OCI-LY7 (cell line): ENCODE measurements around the gene CTBS. TPM values are rescaled to one million over a fixed set of nuclear protein-coding genes. Genes with fewer than 3 reads are reported as not detected.

Experiments
- BruUV-seq: library from RNA; stranded (reverse); fragments of 400-500 nt; replicated peaks from 2 replicates; lab custom pipeline; 2021; lab: Mats Ljungman, UMichigan
- CTCF ChIA-PET: fragments of 300-600 bp; sonication (Branson Sonifier 250); formaldehyde crosslinking; loops from one replicate; lab custom pipeline; 2022; ENCODE audit warnings: antibody characterized with exemption; ENCODE audit not compliant: unreplicated experiment; lab: Charles Lee
- POLR2A ChIA-PET: fragments of 300-600 bp; sonication (Branson Sonifier 250); formaldehyde crosslinking; loops from one replicate; lab custom pipeline; 2022; ENCODE audit warnings: antibody characterized with exemption; lab: Charles Lee
- DNase-seq: peaks from one replicate; pipeline ENCODE4 v3.0.0-alpha.2; 2015; ENCODE audit warnings: low spot score
- H2AFZ ChIP-seq: fragments of 200-600 bp; sonication (generic), shearing (Covaris generic); 2 replicates; pipeline ENCODE4 v1.6.1; 2014; ENCODE audit warnings: mild to moderate bottlenecking, antibody characterized with exemption, low read length, moderate library complexity
- H3K27ac ChIP-seq: fragments of 200-600 bp; sonication (generic); 2 replicates; pipeline ENCODE4 v1.5.1; 2014; ENCODE audit warnings: mixed run types, low read depth, mild to moderate bottlenecking, moderate library complexity, low read length, inconsistent platforms; ENCODE audit not compliant: poor library complexity, severe bottlenecking
- H3K36me3 ChIP-seq: fragments of 200-600 bp; sonication (generic); 2 replicates; pipeline ENCODE4 v1.6.1; 2014; ENCODE audit warnings: mild to moderate bottlenecking, antibody characterized with exemption, low read length, moderate library complexity, mixed read lengths; ENCODE audit not compliant: insufficient read depth
- H3K4me1 ChIP-seq: fragments of 200-600 bp; sonication (generic); 2 replicates; pipeline ENCODE4 v1.5.1; 2014; ENCODE audit warnings: mild to moderate bottlenecking, low read length; ENCODE audit not compliant: insufficient read depth, poor library complexity, severe bottlenecking
- H3K4me2 ChIP-seq: fragments of 200-600 bp; sonication (generic); 2 replicates; pipeline ENCODE4 v1.6.1; 2014; ENCODE audit warnings: mild to moderate bottlenecking, low read length
- H3K4me3 ChIP-seq: fragments of 200-600 bp; sonication (generic); 2 replicates; pipeline ENCODE4 v1.5.1; 2014; ENCODE audit warnings: mild to moderate bottlenecking, low read depth, low read length; ENCODE audit not compliant: poor library complexity, severe bottlenecking
- H3K79me2 ChIP-seq: fragments of 200-600 bp; sonication (generic); 2 replicates; pipeline ENCODE4 v1.6.1; 2016; ENCODE audit warnings: low read depth, mild to moderate bottlenecking, low read length, moderate library complexity, mixed read lengths; ENCODE audit not compliant: insufficient read depth
- H3K9me2 ChIP-seq: fragments of 200-600 bp; sonication (generic); 2 replicates; pipeline ENCODE4 v1.6.1; 2016; ENCODE audit warnings: mild to moderate bottlenecking, low read length, mixed read lengths; ENCODE audit not compliant: insufficient read depth
- H3K9me3 ChIP-seq: fragments of 200-600 bp; sonication (generic); 2 replicates; pipeline ENCODE4 v1.6.1; 2014; ENCODE audit warnings: mild to moderate bottlenecking, mixed run types, low read length, mixed read lengths
- H4K20me1 ChIP-seq: fragments of 200-600 bp; sonication (generic); 2 replicates; pipeline ENCODE4 v1.6.1; 2014; ENCODE audit warnings: mild to moderate bottlenecking, antibody characterized with exemption, low read length, moderate library complexity, mixed read lengths; ENCODE audit not compliant: insufficient read depth
- EZH2phosphoT487 ChIP-seq: fragments of 200-600 bp; sonication (generic); IDR thresholded peaks from 2 replicates; pipeline ENCODE4 v1.6.1; 2018; ENCODE audit warnings: low read depth, borderline replicate concordance, mild to moderate bottlenecking, mixed run types, antibody characterized with exemption, low read length, moderate library complexity, mixed read lengths
- intact Hi-C: fragments of 100-400 bp; cut with micrococcal nuclease; formaldehyde crosslinking; loops from one replicate; pipeline ENCODE4 v1.10.0; 2022; ENCODE audit not compliant: unreplicated experiment
- total RNA-seq, 2 experiments: library from RNA; depleted of rRNA in 1 of 2; stranded (reverse); fragments of >200 nt in 1 of 2; shearing (Covaris generic) in 1 of 2; gene quantifications; 2 replicates each; pipeline ENCODE4 v1.2.3, GENCODE V29; 2014 to 2022
- TF ChIP-seq, protein P1 (sequence below): fragments of 200-600 bp; sonication (generic); conservative IDR thresholded peaks from 2 replicates; pipeline ENCODE4 v1.5.1; 2014; ENCODE audit warnings: mild to moderate bottlenecking, antibody characterized with exemption, low read length, moderate library complexity, mixed read lengths

The CTBS gene
- total RNA-seq, 2 experiments from 2014 or later = 4.5 to 9.3 TPM

DNA sequence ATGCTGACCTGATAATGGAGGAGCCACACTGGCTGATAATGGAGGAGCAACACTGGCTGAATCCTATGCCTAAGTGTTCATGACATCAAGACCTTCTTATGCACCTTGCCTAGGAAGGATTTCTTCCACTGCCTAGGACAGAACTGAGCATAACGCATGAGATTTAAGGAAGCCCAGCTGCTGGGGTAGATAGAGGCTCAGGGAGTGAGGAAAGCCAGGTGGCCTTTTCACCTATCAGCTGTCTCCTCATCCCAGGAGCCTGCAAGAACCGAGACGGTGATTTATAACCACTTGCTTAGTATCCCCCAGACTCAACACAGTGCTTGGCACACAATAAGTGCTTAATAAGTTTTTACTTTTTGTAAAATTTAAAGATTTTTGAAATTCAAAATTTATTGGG is 7.4 kb upstream of the CTBS start:
- 0 out of 2 replicates have a peak, but pooled peaks cover 4% of the 10 kb centered on the region for H3K9me3 ChIP-seq
- TF ChIP-seq EZH2phosphoT487 = no peak
- TF ChIP-seq, protein P1, sequence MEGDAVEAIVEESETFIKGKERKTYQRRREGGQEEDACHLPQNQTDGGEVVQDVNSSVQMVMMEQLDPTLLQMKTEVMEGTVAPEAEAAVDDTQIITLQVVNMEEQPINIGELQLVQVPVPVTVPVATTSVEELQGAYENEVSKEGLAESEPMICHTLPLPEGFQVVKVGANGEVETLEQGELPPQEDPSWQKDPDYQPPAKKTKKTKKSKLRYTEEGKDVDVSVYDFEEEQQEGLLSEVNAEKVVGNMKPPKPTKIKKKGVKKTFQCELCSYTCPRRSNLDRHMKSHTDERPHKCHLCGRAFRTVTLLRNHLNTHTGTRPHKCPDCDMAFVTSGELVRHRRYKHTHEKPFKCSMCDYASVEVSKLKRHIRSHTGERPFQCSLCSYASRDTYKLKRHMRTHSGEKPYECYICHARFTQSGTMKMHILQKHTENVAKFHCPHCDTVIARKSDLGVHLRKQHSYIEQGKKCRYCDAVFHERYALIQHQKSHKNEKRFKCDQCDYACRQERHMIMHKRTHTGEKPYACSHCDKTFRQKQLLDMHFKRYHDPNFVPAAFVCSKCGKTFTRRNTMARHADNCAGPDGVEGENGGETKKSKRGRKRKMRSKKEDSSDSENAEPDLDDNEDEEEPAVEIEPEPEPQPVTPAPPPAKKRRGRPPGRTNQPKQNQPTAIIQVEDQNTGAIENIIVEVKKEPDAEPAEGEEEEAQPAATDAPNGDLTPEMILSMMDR = no peak
- no peak overlapping the region for H3K4me2 ChIP-seq
- no peaks in the 10 kb centered on the region for H3K4me1 ChIP-seq
- H4K20me1 ChIP-seq = no peaks in the 10 kb centered on the region
- CTCF ChIA-PET = no interaction called here
- no peak overlapping the region for H3K4me3 ChIP-seq
- no TSS peak for BruUV-seq
- intact Hi-C loops = no loop called here
- no peaks in the 10 kb centered on the region for H3K9me2 ChIP-seq
- H2AFZ ChIP-seq = no peak overlapping the region
- DNase-seq = no peak
- no peaks in the 10 kb centered on the region for H3K79me2 ChIP-seq
- POLR2A ChIA-PET = interaction anchor here (0.5 kb wide), 1 partner anchor 1644 kb away, joined by 3 read pairs; no protein-coding TSS in a partner anchor
- no peak overlapping the region for H3K27ac ChIP-seq
- no peaks in the 10 kb centered on the region for H3K36me3 ChIP-seq

DNA sequence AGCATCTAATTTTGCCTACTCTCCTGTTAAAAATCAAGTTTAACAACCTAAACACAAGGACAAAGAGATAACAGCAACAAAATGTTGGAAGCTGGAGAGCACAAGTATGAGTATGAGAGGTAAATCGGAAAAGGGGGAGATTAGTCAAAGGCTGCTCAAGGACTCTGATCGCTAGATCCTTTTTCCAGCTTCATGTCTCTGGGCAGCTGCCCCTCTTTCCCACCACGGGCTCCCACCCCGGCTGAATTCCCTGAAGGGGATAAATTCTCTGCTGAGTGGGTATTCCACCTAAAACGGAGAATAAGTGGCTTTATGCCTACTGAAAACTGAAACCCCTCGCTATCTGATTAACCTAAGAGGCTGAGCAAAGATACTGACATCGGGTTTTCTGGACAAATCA is 696 bp upstream of the CTBS start:
- peaks cover 6% of the 10 kb centered on the region; the same call in 1 of the 2 replicates for H3K79me2 ChIP-seq
- peak overlapping the region; percentile 69 for H3K4me3 ChIP-seq
- BruUV-seq = TSS peak; percentile 80
- intact Hi-C loops = loop anchor here (1.0 to 5.0 kb wide), 6 partner anchors 45 to 498 kb away; partner anchors contain the start of genes GNG5, RPF1, SPATA1 and SSX2IP
- H3K9me2 ChIP-seq = no peaks in the 10 kb centered on the region
- H2AFZ ChIP-seq = peak overlapping the region; percentile 89
- H4K20me1 ChIP-seq = no peaks in the 10 kb centered on the region
- CTCF ChIA-PET = no interaction called here
- TF ChIP-seq, protein P1 = no peak
- TF ChIP-seq EZH2phosphoT487 = no peak
- peak overlapping the region; percentile 92 for H3K4me2 ChIP-seq
- no peak for DNase-seq
- H3K4me1 ChIP-seq = peaks cover 20% of the 10 kb centered on the region
- no peaks in the 10 kb centered on the region for H3K9me3 ChIP-seq
- POLR2A ChIA-PET = interaction anchor here (0.8 to 3.0 kb wide), 5 partner anchors 10 to 497 kb away, joined by 3 to 16 read pairs (median 6); partner anchors contain the start of gene PRKACB
- no peak overlapping the region for H3K27ac ChIP-seq
- no peaks in the 10 kb centered on the region for H3K36me3 ChIP-seq

DNA sequence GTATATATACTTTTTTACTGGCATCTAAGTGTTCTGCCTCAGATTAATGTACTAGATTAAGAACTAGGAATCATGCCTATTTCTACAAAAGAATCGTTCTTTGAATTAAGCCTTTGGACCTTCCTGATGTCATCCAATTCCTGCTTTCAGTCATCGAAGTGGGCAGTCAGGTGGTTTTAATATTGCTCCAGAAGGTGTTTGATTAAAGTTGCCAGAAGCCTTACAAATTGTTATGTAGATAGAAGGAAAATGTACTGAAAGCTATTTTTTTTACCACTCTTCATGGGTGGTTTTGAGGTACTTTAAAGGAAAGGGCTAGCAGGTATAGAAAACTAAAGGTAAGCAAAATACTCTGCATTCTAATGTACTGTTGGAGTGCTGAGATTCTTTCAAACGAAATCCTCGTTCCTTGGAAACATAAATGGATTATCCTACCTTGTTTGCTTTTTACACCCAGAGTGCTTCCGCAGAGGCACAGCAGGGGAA is 716 bp downstream of the CTBS start:
- intact Hi-C loops = loop anchor here (5.0 kb wide), 2 partner anchors 119 to 496 kb away; partner anchors contain the start of gene SSX2IP
- Histone ChIP-seq H3K4me1 (peaks cover 20% of the 10 kb centered on the region), H2AFZ (peak overlapping the region; percentile 59), H3K27ac (peak overlapping the region; percentile 81), H3K9me2 (no peaks in the 10 kb centered on the region), H4K20me1 (no peaks in the 10 kb centered on the region), H3K4me2 (peak overlapping the region; percentile 89), H3K9me3 (no peaks in the 10 kb centered on the region), H3K36me3 (peaks cover 4% of the 10 kb centered on the region; the same call in 1 of the 2 replicates), H3K4me3 (peak overlapping the region; percentile 72), H3K79me2 (peaks cover 6% of the 10 kb centered on the region; the same call in 1 of the 2 replicates)
- ChIA-PET CTCF (interaction anchor here (0.6 to 1.1 kb wide), 5 partner anchors 11 to 430 kb away, joined by 3 to 5 read pairs (median 3); partner anchors contain the start of gene PRKACB), POLR2A (interaction anchor here (0.5 to 3.0 kb wide), 28 partner anchors 9 to 828 kb away, joined by 3 to 16 read pairs (median 4); partner anchors contain the start of genes GNG5, PRKACB, SAMD13 and SPATA1)
- TF ChIP-seq, protein P1 = no peak
- no peak for TF ChIP-seq EZH2phosphoT487
- peak; percentile 5 for DNase-seq
- BruUV-seq = TSS peak; percentile 75
